OCI-LY3 (cell line): ENCODE data around the gene ADCY7.

ENCODE experiments used
- H2AFZ ChIP-seq: fragments of 200-600, 300-600 bp; shearing (Covaris generic); 2 replicates; pipeline ENCODE4 v1.6.0; 2014; ENCODE audit warnings: antibody characterized with exemption, low read depth, low read length
- H3K27ac ChIP-seq: fragments of 200-600, 300-600 bp; sonication (generic); 2 replicates; pipeline ENCODE4 v1.5.1; 2014; ENCODE audit warnings: mild to moderate bottlenecking, low read length, moderate library complexity, mixed read lengths
- H3K27me3 ChIP-seq: fragments of 200-600, 300-600 bp; sonication (generic); 2 replicates; pipeline ENCODE4 v1.6.1; 2014; ENCODE audit warnings: low read depth, low read length, mixed read lengths
- H3K36me3 ChIP-seq: fragments of 200-600, 300-600 bp; sonication (generic); replicated peaks from 2 replicates; pipeline ENCODE3; 2014; ENCODE audit warnings: low read depth, low read length, mixed read lengths
- H3K4me1 ChIP-seq: fragments of 300-600, 200-600 bp; sonication (generic); 2 replicates; pipeline ENCODE4 v1.6.1; 2014; ENCODE audit warnings: low read length, mixed read lengths
- H3K4me2 ChIP-seq: fragments of 200-600, 300-600 bp; sonication (generic); 2 replicates; pipeline ENCODE4 v1.6.1; 2014; ENCODE audit warnings: low read length, mixed read lengths
- H3K4me3 ChIP-seq: fragments of 300-600, 200-600 bp; sonication (generic); 2 replicates; pipeline ENCODE4 v1.5.1; 2014; ENCODE audit warnings: antibody characterized with exemption, mild to moderate bottlenecking, low read length, moderate library complexity
- H3K79me2 ChIP-seq: fragments of 300-600, 200-600 bp; shearing (Covaris generic); 2 replicates; pipeline ENCODE4 v1.6.1; 2014; ENCODE audit warnings: mild to moderate bottlenecking, low read length, mixed read lengths
- H3K9ac ChIP-seq: fragments of 300-600, 200-600 bp; shearing (Covaris generic); 2 replicates; pipeline ENCODE4 v1.6.0; 2014; ENCODE audit warnings: mild to moderate bottlenecking, low read length, moderate library complexity
- H3K9me3 ChIP-seq: fragments of 200-600, 300-600 bp; shearing (Covaris generic); 2 replicates; pipeline ENCODE4 v1.6.1; 2014; ENCODE audit warnings: low read length, mixed read lengths; ENCODE audit not compliant: insufficient read depth
- H4K20me1 ChIP-seq: fragments of 200-600, 300-600 bp; sonication (generic); 2 replicates; pipeline ENCODE4 v1.6.1; 2016; ENCODE audit warnings: low read length, mixed read lengths; ENCODE audit not compliant: insufficient read depth
- EZH2phosphoT487 ChIP-seq: fragments of 200-600 bp; shearing (Covaris generic); IDR thresholded peaks from 2 replicates; pipeline ENCODE4 v1.6.1; 2018; ENCODE audit warnings: antibody characterized with exemption, mixed run types, low read depth
- TF ChIP-seq, protein P1 (sequence below): fragments of 200-600, 300-600 bp; sonication (generic); IDR thresholded peaks from 2 replicates; pipeline ENCODE4 v1.5.1; 2014; ENCODE audit warnings: antibody characterized with exemption, low read length, low read depth

The ADCY7 gene

DNA sequence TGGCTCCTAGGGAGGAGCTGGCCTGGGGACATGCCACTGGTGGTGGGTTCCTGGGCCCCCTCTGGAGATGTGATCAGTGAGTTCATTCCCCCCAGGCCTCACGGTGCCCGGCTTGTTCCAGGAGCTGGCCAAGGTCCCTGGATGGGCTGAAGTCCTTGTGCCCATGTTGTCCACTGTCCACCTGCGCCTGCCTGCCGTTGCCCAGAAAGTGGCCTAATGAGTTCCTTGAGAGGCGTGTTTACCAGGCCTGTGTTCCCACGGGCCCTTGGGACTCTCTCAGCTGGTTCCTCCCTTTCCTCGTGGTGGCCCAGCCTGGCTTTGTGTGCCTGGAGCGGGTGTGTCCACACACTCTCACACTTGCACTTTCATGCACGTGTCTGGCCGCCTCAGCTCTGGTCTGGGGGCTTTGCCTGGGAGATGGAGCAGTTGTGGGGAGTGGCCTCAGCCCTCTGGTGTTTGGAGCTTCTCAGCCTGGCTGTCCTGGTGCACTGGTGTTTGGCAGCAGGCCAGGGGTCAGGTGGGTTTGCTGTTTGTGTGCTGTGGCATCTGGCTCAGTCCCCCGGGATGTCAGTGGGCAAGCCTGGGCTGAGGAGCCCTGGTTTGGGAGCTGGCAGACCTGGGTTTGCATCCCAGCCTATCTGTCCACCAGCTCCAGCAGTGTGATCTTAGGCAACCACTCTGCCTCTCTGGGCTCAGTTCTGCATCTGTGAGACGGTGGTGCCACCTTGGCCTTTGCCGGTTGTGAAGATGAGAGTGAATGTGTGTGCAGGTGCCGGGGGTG lies 18.0 kb downstream of the ADCY7 start:
- peaks cover 78% of the 10 kb centered on the region for H3K79me2 ChIP-seq
- H4K20me1 ChIP-seq: peaks cover 76% of the 10 kb centered on the region
- H3K9me3 ChIP-seq: no peaks in the 10 kb centered on the region
- no peak overlapping the region for H3K4me3 ChIP-seq
- H3K9ac ChIP-seq: no peak overlapping the region
- no peak overlapping the region for H3K27ac ChIP-seq
- peaks cover 42% of the 10 kb centered on the region for H3K4me1 ChIP-seq
- TF ChIP-seq EZH2phosphoT487: no peak
- TF ChIP-seq, protein P1, sequence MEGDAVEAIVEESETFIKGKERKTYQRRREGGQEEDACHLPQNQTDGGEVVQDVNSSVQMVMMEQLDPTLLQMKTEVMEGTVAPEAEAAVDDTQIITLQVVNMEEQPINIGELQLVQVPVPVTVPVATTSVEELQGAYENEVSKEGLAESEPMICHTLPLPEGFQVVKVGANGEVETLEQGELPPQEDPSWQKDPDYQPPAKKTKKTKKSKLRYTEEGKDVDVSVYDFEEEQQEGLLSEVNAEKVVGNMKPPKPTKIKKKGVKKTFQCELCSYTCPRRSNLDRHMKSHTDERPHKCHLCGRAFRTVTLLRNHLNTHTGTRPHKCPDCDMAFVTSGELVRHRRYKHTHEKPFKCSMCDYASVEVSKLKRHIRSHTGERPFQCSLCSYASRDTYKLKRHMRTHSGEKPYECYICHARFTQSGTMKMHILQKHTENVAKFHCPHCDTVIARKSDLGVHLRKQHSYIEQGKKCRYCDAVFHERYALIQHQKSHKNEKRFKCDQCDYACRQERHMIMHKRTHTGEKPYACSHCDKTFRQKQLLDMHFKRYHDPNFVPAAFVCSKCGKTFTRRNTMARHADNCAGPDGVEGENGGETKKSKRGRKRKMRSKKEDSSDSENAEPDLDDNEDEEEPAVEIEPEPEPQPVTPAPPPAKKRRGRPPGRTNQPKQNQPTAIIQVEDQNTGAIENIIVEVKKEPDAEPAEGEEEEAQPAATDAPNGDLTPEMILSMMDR: no peak
- H3K36me3 ChIP-seq: peaks cover 36% of the 10 kb centered on the region
- no peak overlapping the region for H2AFZ ChIP-seq
- no peak overlapping the region for H3K4me2 ChIP-seq
- H3K27me3 ChIP-seq: no peaks in the 10 kb centered on the region

DNA sequence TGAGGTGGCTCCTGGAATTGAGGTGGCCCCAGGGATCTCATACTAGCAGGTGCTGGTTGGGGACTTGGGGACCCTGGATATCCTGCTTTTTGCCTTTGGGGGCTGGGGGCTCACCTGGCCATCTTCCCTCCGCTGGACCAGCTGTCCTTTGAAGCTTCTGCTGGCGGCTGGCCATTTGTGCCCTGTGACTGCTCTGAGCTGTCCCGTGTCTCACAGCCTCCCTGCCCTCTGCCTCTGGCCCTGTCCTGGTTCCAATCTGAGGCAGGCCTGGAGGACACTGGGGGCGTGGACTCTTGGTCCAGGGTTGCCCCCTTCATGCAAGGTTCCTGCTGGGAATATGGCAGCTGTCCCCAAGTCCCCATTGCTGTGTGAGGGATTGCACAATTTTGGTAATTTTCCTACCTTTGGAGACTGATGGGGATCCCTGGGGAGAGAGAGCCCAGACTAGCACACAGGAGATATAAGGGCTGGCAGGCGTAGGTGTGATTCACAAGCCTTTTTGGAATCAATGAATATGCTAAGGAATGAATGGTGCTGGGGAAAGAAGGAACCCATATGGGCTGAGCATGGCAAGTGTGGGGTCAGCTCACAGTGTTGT lies 19.2 kb downstream of the ADCY7 start:
- TF ChIP-seq, protein P1: no peak
- no peak for TF ChIP-seq EZH2phosphoT487
- no peak overlapping the region for H3K4me3 ChIP-seq
- peaks cover 69% of the 10 kb centered on the region for H4K20me1 ChIP-seq
- H3K79me2 ChIP-seq: peaks cover 72% of the 10 kb centered on the region
- no peak overlapping the region for H2AFZ ChIP-seq
- H3K4me2 ChIP-seq: no peak overlapping the region
- peaks cover 34% of the 10 kb centered on the region for H3K4me1 ChIP-seq
- no peaks in the 10 kb centered on the region for H3K9me3 ChIP-seq
- H3K36me3 ChIP-seq: peaks cover 41% of the 10 kb centered on the region
- no peaks in the 10 kb centered on the region for H3K27me3 ChIP-seq
- H3K9ac ChIP-seq: no peak overlapping the region
- H3K27ac ChIP-seq: no peak overlapping the region

GRCh38 chr16:50286681-50287080 lies 20.3 kb downstream of the ADCY7 start:
- no peak overlapping the region for H3K4me2 ChIP-seq
- TF ChIP-seq, protein P1: no peak
- TF ChIP-seq EZH2phosphoT487: no peak
- H3K27ac ChIP-seq: no peak overlapping the region
- peaks cover 22% of the 10 kb centered on the region for H3K4me1 ChIP-seq
- H3K36me3 ChIP-seq: peaks cover 40% of the 10 kb centered on the region
- H3K9me3 ChIP-seq: no peaks in the 10 kb centered on the region
- H3K27me3 ChIP-seq: no peaks in the 10 kb centered on the region
- no peak overlapping the region for H3K9ac ChIP-seq
- no peak overlapping the region for H3K4me3 ChIP-seq
- no peak overlapping the region for H2AFZ ChIP-seq
- peaks cover 57% of the 10 kb centered on the region for H4K20me1 ChIP-seq
- H3K79me2 ChIP-seq: peaks cover 60% of the 10 kb centered on the region

GRCh38 chr16:50288026-50288425 lies 21.7 kb downstream of the ADCY7 start:
- H3K27me3 ChIP-seq: no peaks in the 10 kb centered on the region
- TF ChIP-seq EZH2phosphoT487: no peak
- TF ChIP-seq, protein P1: no peak
- peaks cover 47% of the 10 kb centered on the region for H4K20me1 ChIP-seq
- H3K36me3 ChIP-seq: peaks cover 47% of the 10 kb centered on the region
- H3K9ac ChIP-seq: no peak overlapping the region
- H3K4me1 ChIP-seq: peaks cover 9% of the 10 kb centered on the region
- no peak overlapping the region for H3K27ac ChIP-seq
- no peak overlapping the region for H3K4me2 ChIP-seq
- no peak overlapping the region for H3K4me3 ChIP-seq
- H3K9me3 ChIP-seq: no peaks in the 10 kb centered on the region
- peaks cover 47% of the 10 kb centered on the region for H3K79me2 ChIP-seq
- no peak overlapping the region for H2AFZ ChIP-seq
